SK-N-DZ (cell line): Measurements from ENCODE around the gene GABRD.

Experiments used
- DNase-seq: peaks from one replicate; pipeline ENCODE4 v3.0.0-alpha.2; 2015; ENCODE audit warnings: low spot score

GABRD gene

GRCh38 chr1:2074944-2075740, 56.0 kb downstream of the GABRD start:
- DNase-seq = no peak

- no peak for DNase-seq
These were observed 57.7 kb downstream of the GABRD start for GRCh38 chr1:2076826-2077225.

GRCh38 chr1:2078170-2078569, 59.0 kb downstream of the GABRD start:
- no peak for DNase-seq

GRCh38 chr1:2079396-2080085, 60.4 kb downstream of the GABRD start:
- no peak for DNase-seq

GRCh38 chr1:2080140-2080539, 61.0 kb downstream of the GABRD start:
- no peak for DNase-seq
